HTERT RPE-1 (cell line): ENCODE measurements around the gene TNS3.
"Not testable (repeated sequence)": the region's sequence is repeated elsewhere in the genome, so short reads cannot be mapped to it uniquely, and the experiment has no call there.

Experiments used
- in situ Hi-C: fragments of 300-500 bp; cut with MboI; formaldehyde crosslinking; loops from 4 replicates; pipeline ENCODE4 v1.14.3; 2020; ENCODE audit warnings: low sequenced_read_pairs

The TNS3 gene

GRCh38 chr7:47454974-47455871, 126.7 kb downstream of the TNS3 start:
- in situ Hi-C loops: no loop called here

- in situ Hi-C loops: no loop called here
Observed at GRCh38 chr7:47454069-47454973, 127.6 kb downstream of the TNS3 start.

GRCh38 chr7:47453093-47454061, 128.5 kb downstream of the TNS3 start:
- in situ Hi-C loops: no loop called here

- in situ Hi-C loops: no loop called here
Observed at GRCh38 chr7:47452715-47453092, 129.2 kb downstream of the TNS3 start.

- in situ Hi-C loops: no loop called here
Observed at GRCh38 chr7:47452295-47452694, 129.6 kb downstream of the TNS3 start.

GRCh38 chr7:47451851-47452205, 130.1 kb downstream of the TNS3 start:
- in situ Hi-C loops: no loop called here

GRCh38 chr7:47449810-47450590, 131.9 kb downstream of the TNS3 start:
- in situ Hi-C loops: no loop called here

- in situ Hi-C loops: no loop called here
Observed at GRCh38 chr7:47448971-47449370, 132.9 kb downstream of the TNS3 start.

GRCh38 chr7:47447621-47448349, 134.1 kb downstream of the TNS3 start:
- in situ Hi-C loops: no loop called here

- in situ Hi-C loops: no loop called here
Observed at GRCh38 chr7:47446871-47447466, 134.9 kb downstream of the TNS3 start.

GRCh38 chr7:47444376-47445098, 137.4 kb downstream of the TNS3 start:
- in situ Hi-C loops: no loop called here

GRCh38 chr7:47443049-47443448, 138.9 kb downstream of the TNS3 start:
- in situ Hi-C loops: no loop called here

- in situ Hi-C loops: no loop called here
Observed at GRCh38 chr7:47442605-47442865, 139.4 kb downstream of the TNS3 start.

- in situ Hi-C loops: no loop called here
Observed at GRCh38 chr7:47441796-47442604, 139.9 kb downstream of the TNS3 start.

- in situ Hi-C loops: not testable (repeated sequence)
Observed at GRCh38 chr7:47441048-47441447, 140.9 kb downstream of the TNS3 start.

GRCh38 chr7:47440320-47440719, 141.6 kb downstream of the TNS3 start:
- in situ Hi-C loops: no loop called here

- in situ Hi-C loops: no loop called here
Observed at GRCh38 chr7:47439181-47439667, 142.7 kb downstream of the TNS3 start.
